K562 (cell line): ENCODE measurements around the gene ATXN10. TPM values are rescaled to one million over a fixed set of nuclear protein-coding genes. Genes with fewer than 3 reads are reported as not detected.

Experiments
- ATAC-seq: fragments of 200-7000 bp; cut with Tn5 transposase; 3 replicates; pipeline ENCODE4 v1.9.1; 2020; ENCODE audit warnings: moderate library complexity
- BruUV-seq: library from RNA; stranded (reverse); fragments of 400-500 nt; replicated peaks from 2 replicates; lab custom pipeline; 2021; lab: Mats Ljungman, UMichigan
- CTCF ChIA-PET: fragments of 300-600 bp; formaldehyde crosslinking; extraction: SDS; loops from one replicate; lab custom pipeline; 2021; ENCODE audit warnings: low intra/inter-chr PET ratio; lab: Yijun Ruan, JAX
- POLR2A ChIA-PET: fragments of 300-600, 350-650 bp; sonication (Branson Sonifier 250); formaldehyde crosslinking; extraction: SDS; loops from one replicate; lab custom pipeline; 2021; ENCODE audit warnings: antibody characterized with exemption, inconsistent platforms; lab: Yijun Ruan, JAX
- DNase-seq, 4 experiments: peaks; one replicate each; pipeline versions ENCODE4 v3.0.0 to v3.0.0-alpha.2; 2011 to 2018; ENCODE audit warnings: low spot score in 3 of 4, mixed read lengths in 3 of 4; ENCODE audit errors: extremely low read depth in 1 of 4
- FAIRE-seq: peaks from 2 replicates; lab custom pipeline; 2011; peaks lifted over from hg19 to GRCh38; lab: Jason Lieb, UNC
- H2AFZ ChIP-seq: 2 replicates; pipeline ENCODE4 v1.6.0; 2011; ENCODE audit warnings: low read depth, low read length, control low read depth, inconsistent platforms
- H3K27ac ChIP-seq: fragments of 200-600 bp; 3 replicates; pipeline ENCODE4 v1.8.0; 2011; ENCODE audit warnings: low read depth, mild to moderate bottlenecking, control low read depth, inconsistent platforms, low read length, moderate library complexity, mixed read lengths; ENCODE audit errors: extremely low read depth
- H3K27me3 ChIP-seq, 2 experiments: fragments of 300-600 bp in 1 of 2; 2 replicates in 1 of 2; 3 replicates in 1 of 2; pipeline versions ENCODE4 v1.6.0 to v1.8.0; 2011; ENCODE audit warnings: inconsistent platforms in 2 of 2, low read length in 2 of 2, mild to moderate bottlenecking in 1 of 2, mixed read lengths in 1 of 2, moderate library complexity in 1 of 2; ENCODE audit not compliant: control insufficient read depth in 2 of 2, insufficient read depth in 2 of 2
- H3K36me3 ChIP-seq: fragments of 300-600 bp; 3 replicates; pipeline ENCODE4 v1.8.0; 2011; ENCODE audit warnings: mild to moderate bottlenecking, low read length, inconsistent platforms; ENCODE audit not compliant: control insufficient read depth, insufficient read depth
- H3K4me1 ChIP-seq, 2 experiments: fragments of 200-600 bp in 1 of 2; replicated peaks in 1 of 2; 2 replicates in 1 of 2; 3 replicates in 1 of 2; pipeline versions ENCODE4 v1.5.1 to v1.8.0; 2011; ENCODE audit warnings: inconsistent platforms in 2 of 2, low read length in 2 of 2, mild to moderate bottlenecking in 1 of 2, mixed read lengths in 1 of 2, moderate library complexity in 1 of 2; ENCODE audit not compliant: control insufficient read depth in 2 of 2, insufficient read depth in 2 of 2
- H3K4me2 ChIP-seq: 2 replicates; pipeline ENCODE4 v1.6.1; 2011; ENCODE audit warnings: low read length, control low read depth, inconsistent platforms, mixed read lengths; ENCODE audit not compliant: insufficient read depth
- H3K4me3 ChIP-seq: fragments of 200-600 bp; sonication (generic), shearing (Covaris generic); 2 replicates; pipeline ENCODE4 v1.5.1; 2016; ENCODE audit warnings: control low read depth, inconsistent platforms
- H3K79me2 ChIP-seq: fragments of 200-600 bp; 3 replicates; pipeline ENCODE4 v1.8.0; 2011; ENCODE audit warnings: low read length, inconsistent platforms; ENCODE audit not compliant: control insufficient read depth, insufficient read depth
- H3K9ac ChIP-seq, 2 experiments: 2 replicates each; pipeline versions ENCODE4 v1.6.0 to v1.6.1; 2011; ENCODE audit warnings: low read depth in 2 of 2, low read length in 2 of 2, control low read depth in 1 of 2, inconsistent platforms in 1 of 2, mild to moderate bottlenecking in 1 of 2, mixed read lengths in 1 of 2; ENCODE audit not compliant: insufficient read depth in 1 of 2
- H3K9me1 ChIP-seq: one replicate; pipeline ENCODE4 v1.6.0; 2011; ENCODE audit warnings: inconsistent platforms, mild to moderate bottlenecking, low read length, moderate library complexity; ENCODE audit not compliant: control insufficient read depth, insufficient read depth
- H3K9me3 ChIP-seq: replicated peaks from 2 replicates; pipeline ENCODE4 v1.5.1; 2011; ENCODE audit warnings: low read depth, low read length, inconsistent platforms; ENCODE audit not compliant: control insufficient read depth, insufficient read depth
- H4K20me1 ChIP-seq: replicated peaks from 2 replicates; pipeline ENCODE4 v1.6.1; 2011; ENCODE audit warnings: low read length, inconsistent platforms, mixed read lengths; ENCODE audit not compliant: control insufficient read depth, insufficient read depth
- ATF4 ChIP-seq: fragments of 450-650 bp; formaldehyde crosslinking; IDR thresholded peaks from 2 replicates; pipeline ENCODE4 v1.4.0; 2022; ENCODE audit warnings: mild to moderate bottlenecking, moderate library complexity
- BACH1 ChIP-seq: fragments of 200-800 bp; sonication (Bioruptor generic); IDR thresholded peaks from 2 replicates; pipeline ENCODE4 v1.6.1; 2016; ENCODE audit warnings: missing genetic modification characterization, missing compliant biosample characterization
- CBFA2T2 ChIP-seq: fragments of 450-650 bp; conservative IDR thresholded peaks from 2 replicates; pipeline ENCODE4 v1.6.1; 2017; ENCODE audit warnings: mild to moderate bottlenecking
- CC2D1A ChIP-seq: fragments of 450-650 bp; IDR thresholded peaks from 2 replicates; pipeline ENCODE4 v1.6.1; 2017; ENCODE audit warnings: mild to moderate bottlenecking
- FOXO4 ChIP-seq: fragments of 450-650 bp; formaldehyde crosslinking; IDR thresholded peaks from 2 replicates; pipeline ENCODE4 v1.4.0; 2020; ENCODE audit warnings: mild to moderate bottlenecking, moderate library complexity
- HMGN3 ChIP-seq: IDR thresholded peaks from 2 replicates; pipeline ENCODE4 v1.6.1; 2011; ENCODE audit warnings: borderline replicate concordance, low read depth, mild to moderate bottlenecking, mixed read lengths, low read length; ENCODE audit not compliant: insufficient read length; ENCODE audit errors: extremely low read depth
- MEF2A ChIP-seq: IDR thresholded peaks from 2 replicates; pipeline ENCODE4 v1.6.1; 2011; ENCODE audit warnings: low read depth, mild to moderate bottlenecking, low read length, moderate library complexity; ENCODE audit not compliant: control insufficient read depth
- NFYB ChIP-seq: IDR thresholded peaks from 2 replicates; pipeline ENCODE4 v1.6.1; 2011; ENCODE audit warnings: mild to moderate bottlenecking, moderate library complexity; ENCODE audit not compliant: insufficient read length; ENCODE audit errors: extremely low read depth
- PHTF2 ChIP-seq: fragments of 250-450 bp; sonication (Bioruptor Pico); IDR thresholded peaks from 2 replicates; pipeline ENCODE4 v1.5.0; 2021; ENCODE audit warnings: mild to moderate bottlenecking
- PTBP1 ChIP-seq: fragments of 200-400 bp; formaldehyde crosslinking; IDR thresholded peaks from 2 replicates; pipeline ENCODE4 v1.6.1; 2017; ENCODE audit warnings: low read depth, low read length
- ZNF140 ChIP-seq: fragments of 250-450 bp; sonication (Bioruptor Pico); IDR thresholded peaks from 2 replicates; pipeline ENCODE4 v1.8.0; 2021; ENCODE audit warnings: moderate library complexity, mild to moderate bottlenecking, inconsistent platforms
- ZNF57 ChIP-seq: fragments of 450-650 bp; formaldehyde crosslinking; IDR thresholded peaks from 2 replicates; pipeline ENCODE4 v1.4.0; 2020; ENCODE audit warnings: mild to moderate bottlenecking, moderate library complexity
- WGBS: fragments of 100-300 bp; shearing (Covaris generic); methylation state at CpG from one replicate; pipeline ENCODE4 v1.1.6; 2016; ENCODE audit warnings: low coverage, mixed read lengths; ENCODE audit not compliant: insufficient coverage; ENCODE audit errors: missing lambda C conversion rate; 5-methylcytosine and 5-hydroxymethylcytosine counted together
- in situ Hi-C: fragments of 300-500 bp; cut with MboI; formaldehyde crosslinking; loops from 4 replicates; pipeline ENCODE4 v1.15.0; 2018; ENCODE audit warnings: inconsistent platforms, mixed read lengths
- intact Hi-C: fragments of 100-400 bp; cut with micrococcal nuclease; formaldehyde crosslinking; loops from 2 replicates; pipeline ENCODE4 v1.14.2; 2022
- polyA plus RNA-seq, 8 experiments: library from polyadenylated mRNA; depleted of rRNA in 4 of 8; stranded (reverse) in 5 of 8; unstranded in 3 of 8; fragments of >200 nt; fragmentation: Nextera tagmentation in 2 of 8; fragmentation: Illumina TruSeq in 1 of 8; extraction: Ambion mirVana in 2 of 8; extraction: Trizol in 1 of 8; gene quantifications; 2 replicates each; pipeline versions ENCODE4 v1.2.1 to v1.2.3, GENCODE V29; 2011 to 2014; ENCODE audit warnings: inconsistent platforms in 1 of 8, missing spikeins in 1 of 8
- total RNA-seq, 7 experiments: library from RNA; depleted of rRNA in 6 of 7; stranded (reverse); fragments of >200 nt in 6 of 7; fragmentation: Illumina TruSeq in 2 of 7; extraction: Trizol in 2 of 7; gene quantifications; 2 replicates each; pipeline versions ENCODE4 v1.2.1 to v1.2.3, GENCODE V29; 2011 to 2021; ENCODE audit warnings: low replicate concordance in 1 of 7
- TF ChIP-seq, protein P1 (sequence below): sonication (generic); formaldehyde crosslinking; IDR thresholded peaks from 2 replicates; pipeline ENCODE4 v1.8.0; 2022; ENCODE audit warnings: missing genetic modification reagents, mild to moderate bottlenecking, moderate library complexity, borderline replicate concordance

Gene ATXN10
- total and polyA plus RNA-seq, 9 of the 15 experiments (the other 6 are each of a cell fraction or from before 2014, with no cell fraction given), result 11.5 to 190 (median 33.6) TPM

DNA sequence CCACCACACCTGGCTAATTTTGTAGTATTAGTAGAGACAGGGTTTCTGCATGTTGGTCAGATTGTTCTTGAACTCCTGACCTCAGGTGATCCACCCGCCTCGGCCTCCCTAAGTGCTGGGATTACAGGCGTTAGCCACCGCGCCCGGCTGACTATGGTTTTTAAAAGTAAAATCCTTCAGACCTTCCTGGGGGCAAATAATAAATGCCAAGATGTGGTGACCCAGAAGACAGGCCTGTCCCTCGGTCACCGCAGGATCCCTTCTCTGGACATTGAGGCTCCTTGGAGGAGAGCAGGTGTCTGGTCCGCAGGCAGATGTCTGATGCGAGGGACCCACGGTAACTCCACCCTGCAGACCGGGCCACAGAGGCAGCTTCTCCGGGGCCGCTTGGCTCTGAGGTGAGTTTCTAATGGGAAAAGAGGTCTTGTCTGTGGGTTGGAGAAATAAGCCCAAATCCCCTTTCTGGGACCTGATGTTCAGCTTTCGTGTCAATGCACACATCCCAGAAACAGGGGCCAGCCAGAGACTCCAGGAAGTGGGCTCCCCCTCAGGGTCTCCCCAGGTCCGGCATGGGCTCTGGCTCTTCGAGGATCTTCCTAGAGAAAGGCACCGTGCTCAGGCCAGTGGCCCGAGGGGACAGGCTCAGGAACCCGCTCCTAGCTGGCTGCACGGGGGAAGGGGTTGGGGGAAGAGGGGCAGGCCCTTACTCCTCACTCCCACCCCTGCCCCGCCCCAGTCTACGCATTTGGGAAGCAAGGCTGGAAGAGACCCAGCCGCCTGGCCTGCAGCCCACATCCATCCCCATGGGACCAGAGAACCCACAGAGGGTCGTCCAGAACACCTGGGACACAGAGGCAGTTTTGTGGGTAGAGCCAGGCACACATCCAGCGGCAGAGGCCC lies 204.8 kb downstream of the ATXN10 start (continued):
- TF ChIP-seq ATF4 (no peak), FOXO4 (CRISPR knock-in tag) (no peak), PTBP1 (no peak), BACH1 (tag) (no peak)

DNA sequence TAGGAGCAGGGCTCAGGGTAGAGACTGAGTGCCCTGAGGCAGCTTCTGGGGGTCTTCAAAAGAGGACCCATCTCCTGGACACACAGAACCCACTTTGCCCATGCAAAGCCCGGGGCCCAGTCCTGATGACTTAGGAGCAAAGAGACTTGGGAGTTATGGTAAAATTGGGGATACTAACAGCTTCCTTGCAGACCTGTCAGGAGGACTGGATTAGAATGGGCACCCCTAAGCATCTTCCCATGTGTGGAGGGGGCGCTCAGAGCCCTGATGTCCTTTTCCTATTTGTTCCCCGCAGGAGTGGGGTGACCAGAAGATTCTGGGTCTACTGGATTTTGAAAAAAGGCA lies 205.4 kb downstream of the ATXN10 start:
- Histone ChIP-seq H3K27me3 (peaks cover 9 to 45% of the 10 kb centered on the region in 2 experiments; a peak in 4 of 5 replicates), H3K9me3 (no peaks in the 10 kb centered on the region), H3K27ac (no peak overlapping the region), H3K4me2 (no peak overlapping the region), H3K4me3 (no peak overlapping the region), H4K20me1 (no peaks in the 10 kb centered on the region), H2AFZ (no peak overlapping the region), H3K36me3 (no peaks in the 10 kb centered on the region), H3K9ac (no peak overlapping the region), H3K9me1 (no peaks in the 10 kb centered on the region), H3K79me2 (no peaks in the 10 kb centered on the region), H3K4me1 (peaks cover 0 to 3% of the 10 kb centered on the region in 2 experiments; a peak in 1 of 5 replicates)
- no peak for DNase-seq
- no peak for ATAC-seq
- TF ChIP-seq NFYB (no peak), CC2D1A (no peak), PHTF2 (CRISPR knock-in tag) (no peak), ZNF140 (CRISPR knock-in tag) (no peak), ZNF57 (CRISPR knock-in tag) (no peak), HMGN3 (no peak), CBFA2T2 (no peak), MEF2A (no peak)
- TF ChIP-seq, protein P1, sequence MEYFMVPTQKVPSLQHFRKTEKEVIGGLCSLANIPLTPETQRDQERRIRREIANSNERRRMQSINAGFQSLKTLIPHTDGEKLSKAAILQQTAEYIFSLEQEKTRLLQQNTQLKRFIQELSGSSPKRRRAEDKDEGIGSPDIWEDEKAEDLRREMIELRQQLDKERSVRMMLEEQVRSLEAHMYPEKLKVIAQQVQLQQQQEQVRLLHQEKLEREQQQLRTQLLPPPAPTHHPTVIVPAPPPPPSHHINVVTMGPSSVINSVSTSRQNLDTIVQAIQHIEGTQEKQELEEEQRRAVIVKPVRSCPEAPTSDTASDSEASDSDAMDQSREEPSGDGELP (CRISPR knock-in tag), result no peak
- CTCF ChIA-PET, result no interaction called here
- no peak for FAIRE-seq
- POLR2A ChIA-PET, result interaction anchor here (0.7 kb wide), 1 partner anchor 413 kb away, joined by 3 read pairs; no protein-coding TSS in a partner anchor
- no TSS peak for BruUV-seq
- 0% methylated on average over 3 of the region's 3 CpGs for WGBS
- in situ Hi-C loops (no loop called here), intact Hi-C loops (no loop called here)
